Stomach (tissue), 4 donors: Measurements from ENCODE around the gene PPP1CA.

ENCODE experiments used
- CTCF ChIP-seq, 7 experiments: fragments of 450-650 bp in 4 of 7; fragments of 200-600 bp in 3 of 7; sonication (generic) in 3 of 7; IDR thresholded peaks; one replicate each; pipeline ENCODE4 v1.5.1; 2016 to 2019; ENCODE audit warnings: antibody characterized with exemption in 7 of 7, control low read depth in 2 of 7, mild to moderate bottlenecking in 1 of 7
- POLR2A ChIP-seq, 4 donors: fragments of 450-650 bp; IDR thresholded peaks; one replicate each; pipeline ENCODE4 v1.6.1; 2016; ENCODE audit warnings: antibody characterized with exemption in 4 of 4, control low read depth in 2 of 4, mild to moderate bottlenecking in 1 of 4, moderate library complexity in 1 of 4

- TF ChIP-seq CTCF (IDR thresholded peaks at IDR 0.05): no peak
- TF ChIP-seq POLR2A (IDR thresholded peaks at IDR 0.05): no peak
These were observed 9.4 kb downstream of the PPP1CA start for GRCh38 chr11:67392183-67392715.
